Gastrocnemius medialis (tissue), 4 donors: ENCODE results near the gene MAGI1. TPM values are rescaled to one million over a fixed set of nuclear protein-coding genes. Genes with fewer than 3 reads are reported as not detected.

ENCODE experiments used
- ATAC-seq, 2 donors: fragments of 150-250 bp; one replicate each; pipeline ENCODE4 v1.9.1; 2016
- DNase-seq, 2 donors: peaks; one replicate each; pipeline ENCODE4 v3.0.0-alpha.2; 2019
- H3K27ac ChIP-seq, 4 donors: fragments of 200-600 bp; sonication (generic); 1 replicate in 1 of 4; 2 replicates in 3 of 4; pipeline ENCODE4 v1.5.1; 2016 to 2018; ENCODE audit warnings: mild to moderate bottlenecking in 2 of 4, moderate library complexity in 1 of 4
- H3K27me3 ChIP-seq, 3 donors: fragments of 200-600 bp; sonication (generic) in 2 of 3; 1 replicate in 1 of 3; 2 replicates in 2 of 3; pipeline versions ENCODE4 v1.5.1 to v1.6.0; 2016 to 2019; ENCODE audit warnings: mild to moderate bottlenecking in 1 of 3, moderate library complexity in 1 of 3
- H3K36me3 ChIP-seq, 2 donors: fragments of 200-600 bp; sonication (generic) in 1 of 2; one replicate each; pipeline ENCODE4 v1.5.1; 2017 to 2018
- H3K4me1 ChIP-seq, 2 donors: fragments of 200-600 bp; sonication (generic) in 1 of 2; one replicate each; pipeline ENCODE4 v1.5.1; 2016 to 2017; ENCODE audit warnings: mild to moderate bottlenecking in 2 of 2
- H3K4me3 ChIP-seq, 4 donors: fragments of 200-600 bp; sonication (generic) in 3 of 4; 1 replicate in 1 of 4; 2 replicates in 3 of 4; pipeline ENCODE4 v1.5.1; 2016 to 2019; ENCODE audit warnings: mild to moderate bottlenecking in 2 of 4
- H3K9me3 ChIP-seq, 3 donors: fragments of 200-600 bp; sonication (generic) in 2 of 3; 1 replicate in 1 of 3; 2 replicates in 2 of 3; pipeline ENCODE4 v1.5.1; 2016 to 2019
- CTCF ChIP-seq, 5 experiments: fragments of 450-650 bp in 3 of 5; fragments of 200-600 bp in 2 of 5; sonication (generic) in 2 of 5; IDR thresholded peaks in 4 of 5; conservative IDR thresholded peaks in 1 of 5; 1 replicate in 4 of 5; 2 replicates in 1 of 5; pipeline ENCODE4 v1.5.1; 2016 to 2019; ENCODE audit warnings: antibody characterized with exemption in 5 of 5, mild to moderate bottlenecking in 3 of 5, moderate library complexity in 3 of 5
- POLR2A ChIP-seq, 2 donors: fragments of 450-650 bp; IDR thresholded peaks; one replicate each; pipeline ENCODE4 v1.6.1; 2017; ENCODE audit warnings: antibody characterized with exemption in 2 of 2, mild to moderate bottlenecking in 2 of 2, moderate library complexity in 2 of 2
- in situ Hi-C, 4 donors: fragments of 200-750 bp; cut with MboI; loops; one replicate each; pipeline versions ENCODE4 v1.15.0 to v1.8.0; 2017; ENCODE audit warnings: low sequenced_read_pairs in 4 of 4
- intact Hi-C: fragments of 100-400 bp; cut with DNase I; formaldehyde crosslinking; loops from one replicate; pipeline ENCODE4 v1.15.1; 2023; ENCODE audit warnings: low total_unique reads
- total RNA-seq, 4 donors: library from RNA; depleted of rRNA; stranded (reverse); fragments of >200 nt; gene quantifications; one replicate each; pipeline versions ENCODE4 v1.1.0 to v1.2.3, GENCODE V29; 2016

MAGI1 gene
- total RNA-seq, 4 donors from 2014 or later = 2.6 to 7.5 (median 3.9) TPM

DNA sequence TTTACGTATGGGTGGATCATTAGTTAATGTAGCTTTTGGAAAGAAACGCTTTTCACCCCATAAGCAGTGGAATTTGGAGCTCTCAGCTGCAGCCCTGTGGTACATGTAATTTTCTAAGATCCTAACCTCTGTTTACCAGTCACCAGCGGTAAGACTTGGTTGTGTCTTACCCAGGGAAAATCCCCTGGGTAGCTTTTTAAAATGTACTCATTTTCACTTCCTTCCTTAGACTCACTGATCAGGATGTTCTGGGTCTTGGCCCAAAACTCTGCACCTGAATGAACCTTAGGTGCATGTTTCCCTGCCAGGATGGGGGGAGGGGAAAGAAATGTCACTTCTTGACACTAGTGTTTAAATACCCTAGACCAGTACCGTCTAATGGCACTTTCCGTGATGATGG lies 605.2 kb downstream of the MAGI1 start:
- Histone ChIP-seq H3K27me3 (no peaks in the 10 kb centered on the region), H3K4me1 (no peaks in the 10 kb centered on the region), H3K4me3 (no peak overlapping the region), H3K36me3 (no peaks in the 10 kb centered on the region), H3K27ac (no peak overlapping the region), H3K9me3 (no peaks in the 10 kb centered on the region)
- DNase-seq (no peak), ATAC-seq (no peak)
- in situ Hi-C loops = loop anchor here in 2 of 4 donors (10.0 kb wide), 2 partner anchors 241 to 301 kb away; no protein-coding TSS in a partner anchor
- intact Hi-C loops = no loop called here
- TF ChIP-seq POLR2A (IDR thresholded peaks at IDR 0.05) = no peak
- no peak for TF ChIP-seq CTCF (IDR thresholded peaks at IDR 0.05 in 4 of 5, conservative IDR thresholded peaks at IDR 0.05 in 1 of 5)

DNA sequence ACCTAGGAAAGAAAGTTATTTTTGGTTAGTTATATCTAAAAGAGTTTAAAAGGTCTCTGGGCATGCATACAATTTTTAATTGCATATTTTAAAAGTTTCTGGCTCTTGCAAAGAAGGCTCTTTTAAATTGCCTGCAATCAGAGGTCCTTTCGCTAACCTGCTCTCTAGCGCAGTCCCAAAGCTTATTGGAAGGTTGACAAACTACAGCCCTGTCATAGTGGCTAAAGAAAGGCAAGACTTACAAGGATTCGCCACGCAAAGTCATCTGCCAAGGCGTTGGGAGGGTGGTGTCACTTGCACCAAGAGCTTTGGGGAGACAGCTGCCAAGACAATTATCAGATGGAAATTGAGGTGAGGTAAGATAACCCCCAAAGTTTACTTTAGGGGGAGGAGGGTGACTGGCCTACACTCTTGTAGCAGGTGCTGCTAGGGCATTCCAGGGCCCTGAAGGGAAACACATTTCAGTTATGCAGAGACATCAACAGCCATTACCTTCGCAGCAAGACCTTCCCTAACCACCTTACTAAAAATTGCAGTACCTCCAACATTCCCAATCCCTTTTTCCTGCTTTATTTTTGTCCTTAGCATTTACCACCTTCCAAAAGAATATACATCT lies 606.2 kb downstream of the MAGI1 start:
- ATAC-seq = no peak
- no peaks in the 10 kb centered on the region for H3K36me3 ChIP-seq
- no peak overlapping the region for H3K4me3 ChIP-seq
- in situ Hi-C loops (loop anchor here in 2 of 4 donors (10.0 kb wide), 2 partner anchors 242 to 302 kb away; no protein-coding TSS in a partner anchor), intact Hi-C loops (no loop called here)
- H3K27me3 ChIP-seq = no peaks in the 10 kb centered on the region
- H3K27ac ChIP-seq = no peak overlapping the region
- TF ChIP-seq POLR2A (IDR thresholded peaks at IDR 0.05) (no peak), CTCF (IDR thresholded peaks at IDR 0.05 in 4 of 5, conservative IDR thresholded peaks at IDR 0.05 in 1 of 5) (no peak)
- H3K9me3 ChIP-seq = no peaks in the 10 kb centered on the region
- no peak for DNase-seq
- H3K4me1 ChIP-seq = no peaks in the 10 kb centered on the region

- Histone ChIP-seq H3K27ac (no peak overlapping the region), H3K4me1 (peaks cover 0 to 13% of the 10 kb centered on the region in 2 donors), H3K36me3 (no peaks in the 10 kb centered on the region), H3K4me3 (no peak overlapping the region), H3K9me3 (no peaks in the 10 kb centered on the region), H3K27me3 (no peaks in the 10 kb centered on the region)
- TF ChIP-seq POLR2A (IDR thresholded peaks at IDR 0.05) (no peak), CTCF (IDR thresholded peaks at IDR 0.05 in 4 of 5, conservative IDR thresholded peaks at IDR 0.05 in 1 of 5) (peak in 1 of 5 experiments; percentile 27)
- intact Hi-C loops = no loop called here
- DNase-seq (no peak), ATAC-seq (no peak)
- in situ Hi-C loops = loop anchor here in 1 of 4 donors (10.0 kb wide), 1 partner anchor 249 kb away; no protein-coding TSS in a partner anchor
Observed at GRCh38 chr3:65425880-65426279, 612.8 kb downstream of the MAGI1 start.

DNA sequence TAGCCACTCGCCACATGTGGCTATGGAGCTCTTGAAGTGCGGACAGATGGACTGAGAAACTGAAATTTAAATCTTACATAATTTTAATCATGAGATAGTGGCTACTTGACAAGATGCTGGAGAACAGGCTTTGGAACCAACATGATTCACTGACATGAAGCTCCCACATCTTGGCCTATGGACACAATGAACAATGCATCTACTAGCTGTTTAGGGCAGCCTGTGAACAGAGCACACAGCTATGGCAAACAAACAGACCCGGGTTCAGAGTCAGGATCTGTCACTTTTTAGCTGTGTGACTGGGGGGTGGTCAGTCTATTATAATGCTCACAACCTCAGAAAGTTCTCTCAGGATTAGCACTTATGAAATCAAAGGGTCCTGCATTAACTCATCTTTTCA lies 616.6 kb downstream of the MAGI1 start:
- ATAC-seq (no peak), DNase-seq (no peak)
- Histone ChIP-seq H3K27ac (no peak overlapping the region), H3K4me1 (peaks cover 0 to 13% of the 10 kb centered on the region in 2 donors), H3K36me3 (no peaks in the 10 kb centered on the region), H3K4me3 (no peak overlapping the region), H3K9me3 (no peaks in the 10 kb centered on the region), H3K27me3 (no peaks in the 10 kb centered on the region)
- intact Hi-C loops (no loop called here), in situ Hi-C loops (loop anchor here in 3 of 4 donors (10.0 to 25.0 kb wide), 3 partner anchors 253 to 885 kb away; partner anchors contain the start of gene ADAMTS9 (in 1 of the 3))
- TF ChIP-seq CTCF (IDR thresholded peaks at IDR 0.05 in 4 of 5, conservative IDR thresholded peaks at IDR 0.05 in 1 of 5) (no peak), POLR2A (IDR thresholded peaks at IDR 0.05) (no peak)
